Measurements from ENCODE around the gene CUX1. TPM values are rescaled to one million over a fixed set of nuclear protein-coding genes. Genes with fewer than 3 reads are reported as not detected.

Gene CUX1
- total RNA-seq, 3 donors from 2014 or later: 85.2 to 167 (median 120) TPM

DNA sequence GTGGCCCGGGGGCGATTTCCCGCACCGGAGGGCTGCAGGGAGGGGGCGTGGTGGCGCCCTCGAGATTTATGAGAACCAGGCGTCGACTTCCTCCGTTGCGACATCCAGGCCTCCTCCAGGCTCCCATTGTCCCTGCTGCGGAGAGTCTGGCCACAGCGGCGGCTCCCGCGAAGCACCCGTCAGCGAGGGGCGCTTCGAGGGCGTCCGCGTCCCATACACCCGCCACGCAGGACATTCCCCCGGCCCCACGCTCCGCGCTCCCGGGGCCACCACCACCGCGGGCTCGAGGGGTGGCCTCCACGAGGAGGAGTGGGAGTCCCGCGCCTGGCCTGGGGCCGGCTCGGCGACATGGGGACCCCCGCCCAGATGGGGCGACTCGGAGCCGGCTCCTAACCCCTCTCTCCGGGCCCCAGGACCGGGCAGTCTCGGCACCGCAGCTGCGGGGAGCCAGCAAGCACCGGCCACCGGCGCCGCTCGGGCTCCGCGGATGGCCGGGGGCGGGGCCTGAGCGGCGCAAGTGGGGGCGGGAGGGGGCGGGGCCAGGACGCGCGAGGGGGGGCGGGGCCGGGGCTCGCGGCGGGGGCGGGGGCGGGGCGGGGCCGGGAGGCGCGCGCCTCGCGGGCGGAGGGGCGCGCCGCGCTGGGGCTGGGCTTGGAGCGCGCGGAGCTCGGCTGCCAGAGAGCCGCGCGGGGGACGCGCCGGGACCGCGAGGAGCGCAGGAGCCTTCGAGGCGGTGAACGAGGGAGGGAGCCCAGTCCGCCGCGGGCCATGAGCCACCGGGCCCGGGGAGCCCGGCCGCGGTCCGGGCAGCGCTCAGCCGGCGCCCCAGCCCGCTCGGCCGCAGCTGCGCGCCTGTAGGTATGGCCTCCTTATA, 469.0 kb downstream of the CUX1 start, which contains the start of gene SH2B2:
TSS of gene SH2B2 (plus strand) at position 632 of the 874 bp plus-strand sequence. CDS start 13,683 bp downstream, outside the sequence.
- peaks cover 21% of the 10 kb centered on the region for H3K4me1 ChIP-seq (ENCODE audit: low read depth)
- ATAC-seq (peak; percentile 77), DNase-seq (peak; percentile 67 to 84 (median 75))
- intact Hi-C loops (cut with DNase I, micrococcal nuclease): loop anchor here in 1 of 2 donors (10.0 kb wide), 1 partner anchor 108 kb away; the partner anchor contains the start of gene PRKRIP1
- TF ChIP-seq, protein P1, sequence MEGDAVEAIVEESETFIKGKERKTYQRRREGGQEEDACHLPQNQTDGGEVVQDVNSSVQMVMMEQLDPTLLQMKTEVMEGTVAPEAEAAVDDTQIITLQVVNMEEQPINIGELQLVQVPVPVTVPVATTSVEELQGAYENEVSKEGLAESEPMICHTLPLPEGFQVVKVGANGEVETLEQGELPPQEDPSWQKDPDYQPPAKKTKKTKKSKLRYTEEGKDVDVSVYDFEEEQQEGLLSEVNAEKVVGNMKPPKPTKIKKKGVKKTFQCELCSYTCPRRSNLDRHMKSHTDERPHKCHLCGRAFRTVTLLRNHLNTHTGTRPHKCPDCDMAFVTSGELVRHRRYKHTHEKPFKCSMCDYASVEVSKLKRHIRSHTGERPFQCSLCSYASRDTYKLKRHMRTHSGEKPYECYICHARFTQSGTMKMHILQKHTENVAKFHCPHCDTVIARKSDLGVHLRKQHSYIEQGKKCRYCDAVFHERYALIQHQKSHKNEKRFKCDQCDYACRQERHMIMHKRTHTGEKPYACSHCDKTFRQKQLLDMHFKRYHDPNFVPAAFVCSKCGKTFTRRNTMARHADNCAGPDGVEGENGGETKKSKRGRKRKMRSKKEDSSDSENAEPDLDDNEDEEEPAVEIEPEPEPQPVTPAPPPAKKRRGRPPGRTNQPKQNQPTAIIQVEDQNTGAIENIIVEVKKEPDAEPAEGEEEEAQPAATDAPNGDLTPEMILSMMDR (IDR thresholded peaks at IDR 0.05): no peak
- H3K4me3 ChIP-seq: peak within 1 kb of the TSS; percentile 36
- H3K36me3 ChIP-seq (ENCODE audit: low read depth): no peaks in the 10 kb centered on the region
- no peaks in the 10 kb centered on the region for H3K9me3 ChIP-seq

DNA sequence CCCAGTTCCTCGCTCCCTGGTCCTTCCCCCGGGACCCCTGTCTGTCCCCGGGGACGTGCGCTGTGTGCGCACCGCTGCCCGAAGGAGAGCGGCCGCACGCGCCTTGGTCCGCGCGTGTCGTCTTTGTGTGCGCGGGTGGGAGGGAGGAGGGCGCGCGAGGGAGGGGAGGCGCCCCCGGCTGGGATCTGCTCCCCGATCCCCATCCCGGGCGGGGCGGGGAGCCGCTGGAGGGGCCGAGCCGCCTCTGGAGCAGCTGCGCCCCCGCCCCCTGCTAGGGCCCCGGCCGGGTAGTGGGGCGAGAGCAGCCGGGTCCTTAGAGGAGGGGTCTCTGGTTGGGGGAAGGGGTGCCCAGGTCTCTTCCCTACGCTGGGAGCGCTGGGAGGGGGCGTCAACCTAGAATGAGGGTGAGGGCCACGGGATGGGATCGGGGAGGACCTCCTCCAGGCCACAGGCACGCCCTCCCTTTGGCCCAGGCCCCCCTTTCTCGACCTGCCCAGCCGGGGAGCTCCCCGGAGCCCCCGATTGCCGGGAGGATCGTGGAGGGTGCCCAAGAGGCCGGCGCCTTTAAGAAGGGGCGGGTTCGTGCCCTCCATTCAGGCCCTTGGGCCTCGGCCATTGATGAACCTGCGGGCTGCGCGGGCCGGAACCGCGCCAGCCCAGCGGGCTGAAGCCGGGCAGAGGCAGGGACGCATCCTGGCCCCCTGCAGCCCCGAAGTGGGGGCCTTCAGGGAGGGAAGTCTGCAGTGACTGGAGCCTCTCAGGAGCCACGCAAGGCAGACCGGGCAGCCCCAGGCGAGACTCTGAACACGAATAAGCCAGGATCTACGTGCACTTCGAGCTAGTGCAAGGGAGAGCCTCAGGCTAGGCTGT, 469.9 kb downstream of the CUX1 start:
- TF ChIP-seq, protein P1 (IDR thresholded peaks at IDR 0.05): no peak
- no peaks in the 10 kb centered on the region for H3K9me3 ChIP-seq
- peak; percentile 57 for ATAC-seq
- H3K4me1 ChIP-seq (ENCODE audit: low read depth): peaks cover 21% of the 10 kb centered on the region
- H3K4me3 ChIP-seq: peak overlapping the region; percentile 36
- intact Hi-C loops (cut with DNase I, micrococcal nuclease): loop anchor here in 1 of 2 donors (10.0 kb wide), 1 partner anchor 107 kb away; the partner anchor contains the start of gene PRKRIP1
- H3K36me3 ChIP-seq (ENCODE audit: low read depth): no peaks in the 10 kb centered on the region
- peak; percentile 56 to 76 (median 66) for DNase-seq

DNA sequence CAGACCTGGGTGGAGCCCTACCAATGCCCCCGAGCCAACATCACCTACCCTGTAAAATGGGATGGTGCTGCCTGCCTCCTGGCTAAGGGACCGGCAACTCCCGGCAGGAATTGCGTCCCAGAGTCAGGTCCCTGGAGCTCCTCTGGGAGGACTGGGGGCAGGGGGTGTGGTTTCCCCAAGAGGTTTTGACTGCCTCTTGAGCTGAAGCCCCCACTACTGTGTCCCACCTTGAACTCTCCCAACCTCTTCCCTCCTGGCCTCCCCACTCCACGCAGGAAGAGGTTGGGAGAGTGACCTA, 470.5 kb downstream of the CUX1 start:
- peak overlapping the region; percentile 36 for H3K4me3 ChIP-seq
- DNase-seq: no peak
- intact Hi-C loops (cut with DNase I, micrococcal nuclease): loop anchor here in 1 of 2 donors (10.0 kb wide), 1 partner anchor 107 kb away; the partner anchor contains the start of gene PRKRIP1
- peaks cover 21% of the 10 kb centered on the region for H3K4me1 ChIP-seq (ENCODE audit: low read depth)
- no peaks in the 10 kb centered on the region for H3K9me3 ChIP-seq
- ATAC-seq: no peak
- H3K36me3 ChIP-seq (ENCODE audit: low read depth): no peaks in the 10 kb centered on the region
- TF ChIP-seq, protein P1 (IDR thresholded peaks at IDR 0.05): no peak

DNA sequence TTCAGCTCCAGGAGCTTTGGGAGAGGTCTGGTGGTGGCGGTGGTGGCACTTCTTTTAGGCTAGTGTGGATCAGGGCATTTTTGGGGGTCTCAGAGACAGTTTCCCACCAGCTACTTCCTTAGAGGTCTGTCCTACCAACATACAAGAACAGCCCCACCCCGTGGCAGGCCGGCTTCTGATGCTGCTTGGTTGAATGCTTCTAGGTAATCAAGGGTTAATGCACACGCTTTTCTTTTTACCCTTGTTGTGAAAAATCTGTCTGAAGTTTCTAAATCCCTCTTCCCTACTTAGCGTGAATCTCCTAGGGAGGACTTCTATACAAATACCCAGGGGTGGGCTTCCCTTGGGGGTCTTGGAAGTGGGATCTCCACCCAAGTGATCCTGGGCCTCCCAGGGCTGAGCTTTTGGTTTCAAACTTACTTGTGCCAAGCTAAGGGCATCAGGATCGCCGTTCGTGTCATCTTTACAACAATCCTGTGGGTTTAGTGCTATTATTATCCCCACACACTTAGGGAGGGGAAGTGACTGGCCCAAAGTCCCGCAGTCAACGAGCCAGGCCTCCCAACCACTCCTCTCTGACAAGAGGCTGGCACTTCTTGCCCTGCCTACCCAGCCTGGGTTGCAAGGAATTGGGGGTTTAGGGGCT, 471.0 kb downstream of the CUX1 start:
- intact Hi-C loops (cut with DNase I, micrococcal nuclease): loop anchor here in 1 of 2 donors (10.0 kb wide), 1 partner anchor 106 kb away; the partner anchor contains the start of gene PRKRIP1
- peak in 1 of 3 donors; percentile 28 for DNase-seq
- H3K36me3 ChIP-seq (ENCODE audit: low read depth): no peaks in the 10 kb centered on the region
- TF ChIP-seq, protein P1 (IDR thresholded peaks at IDR 0.05): no peak
- H3K4me3 ChIP-seq: no peak overlapping the region
- no peak for ATAC-seq
- H3K4me1 ChIP-seq (ENCODE audit: low read depth): peaks cover 21% of the 10 kb centered on the region
- no peaks in the 10 kb centered on the region for H3K9me3 ChIP-seq

DNA sequence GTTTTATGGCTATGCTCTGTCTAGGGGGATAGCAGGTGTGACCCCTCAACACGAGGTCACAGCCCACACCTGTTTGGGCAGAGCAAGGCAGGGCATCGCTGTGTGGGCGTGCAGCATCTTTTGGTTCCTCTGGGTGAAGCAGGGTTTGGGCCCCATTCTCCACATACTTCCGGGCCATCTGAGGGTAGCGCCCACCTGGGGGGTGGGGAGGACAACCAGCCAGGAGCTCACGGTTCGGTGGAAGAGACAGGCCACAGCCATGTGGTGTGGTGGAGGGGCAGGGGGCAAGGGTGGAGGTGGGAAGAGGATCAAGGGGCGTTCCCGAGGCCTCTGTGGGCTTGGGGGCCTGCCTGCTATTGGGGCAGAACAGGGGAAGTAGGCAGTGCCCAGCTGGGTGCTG, 471.6 kb downstream of the CUX1 start:
- Histone ChIP-seq H3K4me3 (no peak overlapping the region), H3K9me3 (no peaks in the 10 kb centered on the region), H3K4me1 (ENCODE audit: low read depth) (peaks cover 21% of the 10 kb centered on the region), H3K36me3 (ENCODE audit: low read depth) (no peaks in the 10 kb centered on the region)
- no peak for DNase-seq
- no peak for ATAC-seq
- intact Hi-C loops (cut with DNase I, micrococcal nuclease): loop anchor here in 1 of 2 donors (10.0 kb wide), 1 partner anchor 106 kb away; the partner anchor contains the start of gene PRKRIP1
- TF ChIP-seq, protein P1 (IDR thresholded peaks at IDR 0.05): no peak

Data from mucosa of descending colon (tissue), 3 donors.